Mesenteric fat pad (tissue), 1 donor: ENCODE data around the gene STRADA. TPM values are rescaled to one million over a fixed set of nuclear protein-coding genes. Genes with fewer than 3 reads are reported as not detected.

Experiments used
- DNase-seq: peaks from one replicate; pipeline ENCODE4 v3.0.0-alpha.2; 2020; ENCODE audit warnings: low spot score
- total RNA-seq: library from RNA; stranded (reverse); fragmentation: NEBNext Ultra II Directional; extraction: Animal tissue kit (Norgen Biotek cat#: 25700); gene quantifications from one replicate; pipeline ENCODE4 v1.2.1, GENCODE V29; 2021
- donor health status: DM: yes; HTN: yes; CAD: no.

STRADA gene
- total RNA-seq, 1 donor from 2014 or later: 34.3 TPM

GRCh38 chr17:63703029-63703428 is 38.6 kb downstream of the STRADA start:
- DNase-seq: no peak

- no peak for DNase-seq
Measured at GRCh38 chr17:63702721-63703015, 38.9 kb downstream of the STRADA start.

GRCh38 chr17:63701868-63702720 is 39.5 kb downstream of the STRADA start:
- DNase-seq: no peak

GRCh38 chr17:63701456-63701820 is 40.2 kb downstream of the STRADA start:
- no peak for DNase-seq

GRCh38 chr17:63700528-63701455 is 40.8 kb downstream of the STRADA start:
- DNase-seq: no peak

GRCh38 chr17:63699638-63700527 is 41.7 kb downstream of the STRADA start, which contains the start of gene LIMD2:
Gene LIMD2, minus strand, starts transcription at chr17:63700125. Its CDS starts 827 bp downstream, at chr17:63699298.
- no peak for DNase-seq

GRCh38 chr17:63698886-63699637 is 42.5 kb downstream of the STRADA start:
- DNase-seq: no peak

- DNase-seq: no peak
Measured at GRCh38 chr17:63698381-63698885, 43.2 kb downstream of the STRADA start.

- DNase-seq: no peak
Measured at GRCh38 chr17:63697341-63698286, 44.0 kb downstream of the STRADA start.

GRCh38 chr17:63696381-63696961 is 45.1 kb downstream of the STRADA start:
- no peak for DNase-seq

- DNase-seq: no peak
Measured at GRCh38 chr17:63695889-63696288, 45.7 kb downstream of the STRADA start.

- no peak for DNase-seq
Measured at GRCh38 chr17:63694950-63695773, 46.4 kb downstream of the STRADA start.

- DNase-seq: no peak
Measured at GRCh38 chr17:63694229-63694949, 47.2 kb downstream of the STRADA start.

GRCh38 chr17:63693411-63694113 is 48.0 kb downstream of the STRADA start:
- no peak for DNase-seq

GRCh38 chr17:63692195-63692816 is 49.3 kb downstream of the STRADA start:
- no peak for DNase-seq

GRCh38 chr17:63689479-63689878 is 52.1 kb downstream of the STRADA start:
- no peak for DNase-seq
